Hypothalamus (tissue), 51 donors: ENCODE measurements around the gene CTRB1.
"Not testable (repeated sequence)": the region's sequence is repeated elsewhere in the genome, so short reads cannot be mapped to it uniquely, and the experiment has no call there.

Experiments
- DNase-seq, 51 donors: peaks; one replicate each; lab custom pipeline; 2025; lab: John Stamatoyannopoulos, UW

Gene CTRB1

DNA sequence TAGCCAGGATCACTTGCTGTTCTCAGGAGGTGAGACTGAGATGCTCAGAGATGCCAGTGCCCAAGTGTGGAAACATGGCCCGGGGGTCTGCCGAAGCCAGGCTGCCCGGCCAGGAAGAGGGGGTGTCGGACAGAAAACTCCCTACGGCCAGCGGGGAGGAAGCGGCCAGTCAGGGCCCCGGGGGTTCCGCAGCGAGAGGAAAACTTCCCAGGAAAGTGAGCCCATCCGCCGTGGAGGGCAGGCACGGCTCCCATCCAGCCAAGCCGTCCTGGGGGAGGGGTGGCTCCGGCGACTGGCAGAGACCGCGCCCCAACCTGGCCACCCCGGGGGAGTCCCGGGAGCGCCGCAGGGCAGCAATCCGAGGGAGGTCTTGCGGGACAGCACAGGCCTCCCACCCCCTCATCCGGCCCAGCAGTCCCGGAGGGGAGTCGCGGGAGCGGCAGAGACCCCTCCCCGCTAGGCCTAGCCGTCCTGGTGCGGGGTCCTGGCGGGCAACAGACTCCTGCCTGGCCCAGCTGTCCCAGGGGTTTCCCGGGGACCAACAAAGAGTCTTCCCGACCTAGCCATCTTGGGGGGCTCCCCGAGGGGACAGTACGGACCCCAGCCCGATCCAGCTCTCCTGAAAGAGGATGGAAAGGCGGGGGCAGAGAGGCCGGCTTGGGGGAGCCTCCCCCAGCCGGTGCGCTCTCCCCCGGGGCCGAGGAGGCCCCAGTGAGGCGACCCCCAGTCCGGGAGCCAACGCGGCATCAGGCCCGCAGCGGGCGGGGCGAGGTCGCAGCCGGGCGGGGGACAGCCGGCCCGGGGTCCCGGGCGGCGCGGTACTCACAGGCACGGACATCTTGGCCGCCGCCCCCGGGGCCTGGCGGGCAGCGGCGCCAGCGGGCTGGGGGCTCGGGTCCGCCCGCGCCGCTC, 46.5 kb downstream of the CTRB1 start:
- DNase-seq, result peak in 25 of 51 donors; percentile 18 to 83 (median 44)

DNA sequence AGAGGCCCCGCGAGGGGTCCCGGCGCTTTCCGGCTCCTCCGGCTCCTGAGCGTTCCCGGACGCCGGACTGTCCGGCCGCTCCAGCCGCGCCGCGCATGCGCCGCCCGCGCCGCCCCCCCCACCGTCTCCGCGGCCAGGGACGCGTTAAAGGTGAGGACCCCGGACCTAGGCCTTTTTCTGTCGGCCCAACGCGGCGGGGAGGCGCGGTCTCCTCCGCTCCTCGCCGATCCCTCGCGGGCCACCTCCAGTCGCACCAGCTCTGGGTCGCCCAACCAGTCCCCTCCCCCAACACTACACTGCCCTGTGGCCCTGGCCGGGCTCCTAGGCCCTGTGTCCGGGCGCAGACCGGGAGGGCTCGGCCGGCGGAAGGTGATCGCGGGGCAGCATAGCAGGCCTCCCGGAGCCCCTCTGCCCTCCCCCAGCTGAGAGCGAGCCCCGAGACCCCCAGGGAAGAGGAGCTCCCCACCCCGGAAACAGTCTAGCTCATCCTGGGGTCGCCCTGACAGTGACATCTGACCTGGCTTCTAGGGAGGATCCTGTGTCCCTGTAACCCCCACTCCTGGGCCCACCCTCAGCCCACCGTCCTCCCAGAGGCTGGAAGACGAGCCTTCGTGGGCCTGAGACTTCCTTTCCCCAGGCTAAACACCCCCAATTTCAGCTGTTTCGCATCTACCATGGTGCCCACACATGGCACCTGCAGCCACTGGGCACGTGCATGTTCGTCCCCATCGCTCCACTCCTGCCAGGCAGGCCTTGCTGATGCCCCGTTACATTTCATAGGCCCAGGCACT, 47.3 kb downstream of the CTRB1 start:
- peak in 47 of 51 donors; percentile 27 to 87 (median 62) for DNase-seq

DNA sequence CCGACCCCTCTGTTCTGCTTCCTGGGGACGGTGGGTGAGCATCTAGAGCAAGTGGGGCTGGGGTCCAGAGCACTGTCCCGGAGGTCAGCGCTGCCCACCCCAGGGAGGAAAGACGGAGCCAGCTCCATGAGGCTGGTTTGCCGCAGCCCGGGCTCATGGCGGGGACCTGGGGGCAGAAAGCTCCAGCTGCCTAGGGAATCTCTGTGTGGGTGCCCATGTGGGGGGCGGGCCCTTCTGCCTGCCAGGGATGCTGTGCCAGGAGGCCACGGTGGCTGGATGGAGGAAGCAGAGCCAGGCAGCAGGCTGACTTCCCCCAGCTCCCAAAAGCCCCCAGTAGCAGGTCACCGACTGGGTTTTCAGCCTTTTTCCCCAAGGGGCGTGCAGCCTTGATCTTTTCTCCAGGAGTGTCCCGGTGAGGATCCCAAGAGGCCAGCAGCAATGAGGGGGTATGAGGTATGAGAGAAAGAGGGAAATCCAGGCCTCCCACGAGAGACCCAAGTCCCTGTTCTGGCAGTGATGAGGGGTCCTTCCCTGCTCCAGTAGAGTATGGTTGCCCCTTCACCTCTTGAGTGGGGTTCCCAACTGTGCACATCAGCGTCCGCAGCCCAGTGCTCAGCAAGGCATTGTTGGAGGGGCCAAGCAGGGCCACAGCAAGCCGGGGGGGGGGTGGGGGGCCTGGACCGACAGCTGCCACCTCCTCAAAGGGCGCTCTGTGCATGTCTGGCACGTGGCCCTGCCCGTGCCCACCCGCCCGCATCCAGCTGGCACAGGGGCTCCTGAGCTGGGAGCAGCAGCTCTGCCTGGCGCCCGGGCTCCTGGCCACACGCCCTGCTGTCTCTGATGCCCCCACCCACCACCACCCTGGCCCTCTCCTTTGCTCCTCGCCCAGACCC, 48.2 kb downstream of the CTRB1 start:
- peak in 39 of 51 donors; percentile 7 to 83 (median 53) for DNase-seq

DNA sequence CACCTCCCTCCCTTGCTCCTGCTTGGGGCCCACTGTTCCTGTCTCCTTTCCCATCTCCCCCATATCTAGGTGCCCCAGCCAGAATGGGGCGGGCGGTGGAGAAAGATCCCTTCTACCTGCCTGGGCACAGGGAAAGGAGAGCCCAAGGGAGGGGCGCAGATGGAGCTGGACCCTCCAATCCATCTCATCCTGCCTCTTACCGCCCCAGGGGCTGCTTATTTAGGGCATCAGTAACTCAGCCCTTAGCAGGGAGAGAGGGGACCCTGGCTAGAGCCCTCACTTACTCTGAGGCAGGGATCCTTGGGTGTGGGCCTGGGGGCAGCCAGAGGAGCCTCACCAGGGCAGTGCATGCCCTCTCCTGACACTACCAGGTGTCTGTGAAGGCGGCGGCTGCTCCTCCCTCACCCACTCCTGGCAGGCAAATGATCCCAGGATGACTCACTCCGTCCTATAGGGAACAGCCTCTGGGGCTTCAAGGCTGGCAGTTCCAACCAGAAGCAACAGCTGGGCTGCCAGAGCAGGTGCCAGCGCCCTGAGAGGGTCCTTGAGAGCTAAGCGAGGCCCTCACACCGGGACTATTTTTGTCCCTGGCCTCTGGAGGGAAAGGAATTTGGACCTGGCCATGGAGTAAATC, 49.0 kb downstream of the CTRB1 start:
- peak in 17 of 51 donors; percentile 8 to 59 (median 37) for DNase-seq

DNA sequence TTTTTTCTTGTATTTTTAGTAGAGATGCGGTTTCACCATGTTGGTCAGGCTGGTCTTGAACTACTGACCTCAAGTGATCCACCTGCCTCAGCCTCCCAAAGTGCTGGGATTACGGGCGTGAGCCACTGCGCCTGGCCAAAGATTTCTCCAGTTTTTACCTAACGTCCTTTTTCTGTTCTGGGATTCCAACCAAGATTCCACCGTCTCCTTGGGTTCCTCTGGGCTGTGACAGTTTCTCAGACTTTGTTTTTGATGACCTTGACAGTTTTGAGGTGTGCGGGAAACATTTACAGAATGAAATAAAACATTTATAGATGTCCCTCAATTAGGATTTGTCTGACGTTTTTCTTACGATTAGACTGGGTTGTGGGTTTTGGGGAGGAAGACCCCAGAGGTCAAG, 50.6 kb downstream of the CTRB1 start:
- DNase-seq, result not testable (repeated sequence)

DNA sequence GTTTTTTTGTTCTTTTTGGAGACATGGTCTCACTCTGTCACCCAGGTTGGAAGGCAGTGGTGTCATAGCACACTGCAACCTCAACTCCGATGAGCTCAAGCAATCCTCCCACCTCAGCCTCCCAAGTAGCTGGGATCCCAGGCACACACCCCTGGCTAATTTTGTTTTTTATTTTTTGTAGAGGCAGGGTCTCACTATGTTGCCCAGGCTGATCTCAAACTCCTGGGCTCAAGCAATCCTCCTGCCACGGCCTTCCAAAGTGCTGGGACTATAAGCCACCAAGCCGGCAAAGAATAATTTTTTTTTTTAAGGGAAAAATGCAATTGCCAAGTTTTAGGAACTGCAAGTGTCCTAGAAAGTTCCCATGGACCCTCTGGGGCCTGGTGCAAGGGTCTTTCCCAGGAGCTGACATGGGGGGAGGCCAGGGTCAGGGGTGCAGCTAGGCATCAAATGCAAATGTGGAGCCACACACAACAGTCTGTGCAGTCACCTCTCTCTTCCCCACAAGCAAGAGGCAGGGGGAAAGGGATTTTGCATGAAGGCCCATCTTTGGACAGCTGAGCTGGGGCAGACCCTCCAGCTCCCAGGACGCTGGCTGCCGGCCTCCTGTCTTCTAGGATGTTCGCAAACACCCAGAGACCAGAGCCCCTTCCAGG, 52.8 kb downstream of the CTRB1 start:
- DNase-seq, result no peak

DNA sequence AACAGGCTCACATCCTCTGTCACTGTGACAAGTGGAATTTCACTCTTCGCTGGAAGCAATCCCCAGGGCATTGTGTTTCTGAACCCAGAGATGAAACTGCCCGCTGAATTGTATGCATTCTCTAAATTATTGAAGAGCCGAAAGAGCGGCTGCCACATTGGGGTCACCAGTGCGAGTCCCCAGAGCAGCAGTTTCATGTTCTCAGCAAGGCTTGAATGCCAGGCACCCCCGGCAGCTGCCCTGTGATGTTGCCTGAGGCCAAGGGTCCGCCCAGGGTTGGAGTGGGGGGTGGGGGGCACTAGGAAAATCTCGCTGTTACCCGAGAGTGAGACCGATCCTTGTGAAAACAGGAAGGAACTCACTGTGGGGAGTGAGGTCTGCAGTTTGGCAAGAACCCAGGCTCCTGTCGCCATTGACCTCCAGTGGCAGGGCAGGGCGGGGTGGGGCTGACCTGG, 53.3 kb downstream of the CTRB1 start:
- DNase-seq, result no peak

DNA sequence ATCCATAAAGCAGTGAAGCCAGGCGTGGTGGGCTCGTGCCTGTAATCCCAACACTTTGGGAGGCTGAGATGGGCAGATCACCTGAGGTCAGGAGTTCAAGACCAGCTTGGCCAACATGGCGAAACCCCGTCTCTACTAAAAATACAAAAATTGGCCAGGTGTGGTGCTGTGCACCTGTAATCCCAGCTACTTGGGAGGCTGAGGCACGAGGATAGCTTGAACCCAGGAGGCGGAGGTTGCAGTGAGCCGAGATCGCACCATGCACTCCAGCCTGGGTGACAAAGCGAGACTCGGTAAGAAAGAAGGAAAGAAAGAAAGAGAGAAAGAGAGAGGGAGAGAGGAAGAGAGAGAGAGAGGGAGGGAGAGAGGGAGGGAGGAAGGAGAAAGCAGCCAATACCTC, 53.8 kb downstream of the CTRB1 start:
- DNase-seq, result not testable (repeated sequence)

DNA sequence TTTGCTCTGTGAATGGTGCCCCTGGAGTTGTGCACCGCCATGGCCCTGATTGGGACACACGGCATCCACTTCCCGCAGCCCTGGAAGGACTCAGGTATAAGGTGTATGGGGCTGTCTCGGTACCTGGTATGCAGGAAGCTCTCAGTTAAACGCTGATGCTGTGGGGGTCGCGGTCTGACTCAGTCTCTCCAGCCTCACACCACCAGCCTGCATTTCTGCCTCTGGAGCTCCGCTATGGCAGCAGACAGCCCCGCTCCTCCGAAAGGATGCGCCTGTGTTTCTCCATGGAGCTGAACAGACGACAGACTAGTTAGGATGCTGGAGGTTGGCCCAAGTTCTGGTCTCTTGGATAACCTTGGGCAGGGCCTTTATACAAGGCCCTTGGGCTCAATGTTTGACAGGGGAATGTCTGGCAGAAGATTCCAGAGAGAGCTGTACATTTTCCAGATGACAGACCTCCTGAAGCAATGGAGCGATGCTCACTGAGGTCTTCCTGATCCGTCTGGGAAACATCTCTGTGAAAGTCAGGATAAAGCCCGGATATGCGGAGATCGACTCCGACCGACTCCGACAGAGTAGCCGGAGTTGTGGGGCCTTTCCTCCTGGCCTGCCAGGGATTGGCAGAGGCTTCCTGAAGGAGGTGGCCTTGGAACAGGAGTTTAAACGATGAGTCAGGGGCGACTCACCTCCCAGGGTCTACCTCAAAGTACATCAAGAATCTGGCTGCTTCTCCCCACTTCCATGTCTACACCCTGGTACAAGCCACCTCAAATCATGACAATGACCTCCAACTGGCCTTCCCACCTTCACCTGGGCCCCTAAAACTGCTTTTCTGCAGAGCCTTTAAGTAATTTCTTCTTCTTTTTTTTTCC, 54.5 kb downstream of the CTRB1 start:
- DNase-seq, result no peak
